Frontal cortex (tissue), 4 donors: Measurements from ENCODE around the gene CLDN14. TPM values are rescaled to one million over a fixed set of nuclear protein-coding genes. Genes with fewer than 3 reads are reported as not detected.

Experiments
- DNase-seq, 2 donors: peaks; one replicate each; pipeline ENCODE4 v3.0.0; 2012; ENCODE audit warnings: low spot score in 2 of 2
- FAIRE-seq: peaks from 2 replicates; lab custom pipeline; 2012; peaks lifted over from hg19 to GRCh38; lab: Jason Lieb, UNC
- total RNA-seq: library from RNA; depleted of rRNA; stranded (reverse); fragments of >200 nt; gene quantifications from one replicate; pipeline ENCODE4 v1.2.3, GENCODE V29; 2014
- donor health status: control.
- donor health status: control.
- donor health status: control.

Gene CLDN14
- total RNA-seq, 1 donor from 2014 or later: not detected

GRCh38 chr21:36450511-36450910, 29.4 kb downstream of the CLDN14 start:
- DNase-seq (peak in 1 of 2 donors; percentile 32), FAIRE-seq (no peak)

GRCh38 chr21:36446301-36446700, 33.6 kb downstream of the CLDN14 start:
- DNase-seq (no peak), FAIRE-seq (no peak)

GRCh38 chr21:36441715-36442114, 38.2 kb downstream of the CLDN14 start:
- DNase-seq: no peak

GRCh38 chr21:36437745-36438128, 42.2 kb downstream of the CLDN14 start:
- DNase-seq (no peak), FAIRE-seq (no peak)

More at GRCh38 chr21:36441715-36442114, 38.2 kb downstream of the CLDN14 start:
- FAIRE-seq: no peak

GRCh38 chr21:36436829-36437744, 42.8 kb downstream of the CLDN14 start:
- no peak for FAIRE-seq
- no peak for DNase-seq

GRCh38 chr21:36434144-36434543, 45.8 kb downstream of the CLDN14 start:
- DNase-seq: no peak
- FAIRE-seq: no peak

- no peak for DNase-seq
- no peak for FAIRE-seq
Observed at GRCh38 chr21:36433059-36433709, 46.7 kb downstream of the CLDN14 start.

GRCh38 chr21:36431252-36431651, 48.7 kb downstream of the CLDN14 start:
- DNase-seq: no peak
- FAIRE-seq: no peak

- no peak for DNase-seq
- no peak for FAIRE-seq
Observed at GRCh38 chr21:36430841-36431240, 49.1 kb downstream of the CLDN14 start.

GRCh38 chr21:36429947-36430546, 49.9 kb downstream of the CLDN14 start:
- peak in 1 of 2 donors; percentile 61 for DNase-seq
- no peak for FAIRE-seq

GRCh38 chr21:36428761-36429432, 51.0 kb downstream of the CLDN14 start:
- no peak for FAIRE-seq
- DNase-seq: no peak

- DNase-seq (no peak), FAIRE-seq (no peak)
Observed at GRCh38 chr21:36427502-36427901, 52.4 kb downstream of the CLDN14 start.

- no peak for FAIRE-seq
- no peak for DNase-seq
Observed at GRCh38 chr21:36425286-36425685, 54.6 kb downstream of the CLDN14 start.

- FAIRE-seq: no peak
Observed at GRCh38 chr21:36424592-36424991, 55.3 kb downstream of the CLDN14 start.

GRCh38 chr21:36423771-36424433, 56.0 kb downstream of the CLDN14 start:
- DNase-seq (no peak), FAIRE-seq (no peak)

More at GRCh38 chr21:36424592-36424991, 55.3 kb downstream of the CLDN14 start:
- no peak for DNase-seq

GRCh38 chr21:36422279-36423098, 57.4 kb downstream of the CLDN14 start:
- DNase-seq: peak in 1 of 2 donors; percentile 37
- FAIRE-seq: no peak

GRCh38 chr21:36420571-36421339, 59.2 kb downstream of the CLDN14 start:
- FAIRE-seq: no peak
- no peak for DNase-seq

GRCh38 chr21:36419996-36420395, 59.9 kb downstream of the CLDN14 start:
- DNase-seq (peak; percentile 51 to 88), FAIRE-seq (no peak)
